PC-3 (cell line): Measurements from ENCODE around the gene TMEM114.

Experiments used
- EZH2 ChIP-seq: fragments of 300-600 bp; sonication (generic); IDR thresholded peaks from one replicate; pipeline ENCODE4 v1.6.1; 2017; ENCODE audit warnings: antibody characterized with exemption, mild to moderate bottlenecking, low read length; ENCODE audit not compliant: unreplicated experiment
- TF ChIP-seq, protein P1 (sequence below): fragments of 300-600 bp; sonication (generic); conservative IDR thresholded peaks from 2 replicates; pipeline ENCODE4 v1.5.1; 2017; ENCODE audit warnings: antibody characterized with exemption, low read depth, mild to moderate bottlenecking, low read length

DNA sequence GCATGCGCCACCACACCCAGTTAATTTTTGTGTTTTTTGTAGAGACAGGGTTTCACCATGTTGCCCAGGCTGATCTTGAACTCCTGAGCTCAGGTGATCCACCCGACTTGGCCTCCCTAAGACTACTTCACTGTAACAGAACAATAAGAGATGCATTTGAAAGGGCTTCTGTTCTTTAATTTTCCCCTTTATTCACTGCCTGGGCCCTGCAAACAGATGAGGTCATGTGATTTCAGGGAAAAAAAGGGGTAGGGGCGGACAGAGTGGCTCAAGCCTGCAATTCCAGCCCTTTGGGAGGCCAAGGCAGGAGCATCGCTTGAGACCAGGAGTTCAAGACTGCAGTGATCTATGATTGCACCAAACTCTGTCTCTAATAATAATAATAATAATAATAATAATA, 36.3 kb downstream of the TMEM114 start:
- TF ChIP-seq, protein P1, sequence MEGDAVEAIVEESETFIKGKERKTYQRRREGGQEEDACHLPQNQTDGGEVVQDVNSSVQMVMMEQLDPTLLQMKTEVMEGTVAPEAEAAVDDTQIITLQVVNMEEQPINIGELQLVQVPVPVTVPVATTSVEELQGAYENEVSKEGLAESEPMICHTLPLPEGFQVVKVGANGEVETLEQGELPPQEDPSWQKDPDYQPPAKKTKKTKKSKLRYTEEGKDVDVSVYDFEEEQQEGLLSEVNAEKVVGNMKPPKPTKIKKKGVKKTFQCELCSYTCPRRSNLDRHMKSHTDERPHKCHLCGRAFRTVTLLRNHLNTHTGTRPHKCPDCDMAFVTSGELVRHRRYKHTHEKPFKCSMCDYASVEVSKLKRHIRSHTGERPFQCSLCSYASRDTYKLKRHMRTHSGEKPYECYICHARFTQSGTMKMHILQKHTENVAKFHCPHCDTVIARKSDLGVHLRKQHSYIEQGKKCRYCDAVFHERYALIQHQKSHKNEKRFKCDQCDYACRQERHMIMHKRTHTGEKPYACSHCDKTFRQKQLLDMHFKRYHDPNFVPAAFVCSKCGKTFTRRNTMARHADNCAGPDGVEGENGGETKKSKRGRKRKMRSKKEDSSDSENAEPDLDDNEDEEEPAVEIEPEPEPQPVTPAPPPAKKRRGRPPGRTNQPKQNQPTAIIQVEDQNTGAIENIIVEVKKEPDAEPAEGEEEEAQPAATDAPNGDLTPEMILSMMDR, result no peak
- TF ChIP-seq EZH2, result no peak
